ENCODE results near the gene AHNAK. TPM values are rescaled to one million over a fixed set of nuclear protein-coding genes. Genes with fewer than 3 reads are reported as not detected.
A peak's percentile ranks its signal among the peaks of the same experiment; 100 is the strongest.

The AHNAK gene
- total RNA-seq, 4 donors from 2014 or later: 227 to 400 (median 288) TPM

GRCh38 chr11:62580959-62581715 is 34.5 kb upstream of the AHNAK start:
- DNase-seq: no peak
- no peak for TF ChIP-seq CTCF (IDR thresholded peaks at IDR 0.05)
- no peak for TF ChIP-seq POLR2A (IDR thresholded peaks at IDR 0.05)
- H3K36me3 ChIP-seq: peaks cover 27 to 37% of the 10 kb centered on the region in 2 donors

GRCh38 chr11:62579252-62579651 is 32.6 kb upstream of the AHNAK start:
- H3K9me3 ChIP-seq: no peaks in the 10 kb centered on the region
- TF ChIP-seq CTCF (IDR thresholded peaks at IDR 0.05) (no peak), POLR2A (IDR thresholded peaks at IDR 0.05) (no peak)
- H3K36me3 ChIP-seq: peaks cover 24 to 29% of the 10 kb centered on the region in 2 donors
- no peaks in the 10 kb centered on the region for H3K27me3 ChIP-seq
- H3K4me1 ChIP-seq: peaks cover 5 to 19% of the 10 kb centered on the region in 2 donors
- no peak for DNase-seq
- 91 to 93% methylated on average over 2 of the region's 2 CpGs for WGBS, 2 donors
- no peak overlapping the region for H3K4me3 ChIP-seq (replicated peaks in 1 of 3)
- intact Hi-C loops (cut with DNase I): no loop called here
- H3K27ac ChIP-seq: no peak overlapping the region

More at GRCh38 chr11:62580959-62581715, 34.5 kb upstream of the AHNAK start:
- Histone ChIP-seq H3K4me3 (replicated peaks in 1 of 3) (no peak overlapping the region), H3K27ac (no peak overlapping the region), H3K27me3 (no peaks in the 10 kb centered on the region), H3K9me3 (no peaks in the 10 kb centered on the region), H3K4me1 (peaks cover 0 to 4% of the 10 kb centered on the region in 2 donors)
- 94% methylated on average over 16 to 18 of the region's 18 CpGs for WGBS, 2 donors
- intact Hi-C loops (cut with DNase I): no loop called here

- Histone ChIP-seq H3K4me1 (peaks cover 5 to 19% of the 10 kb centered on the region in 2 donors), H3K36me3 (peaks cover 24 to 29% of the 10 kb centered on the region in 2 donors), H3K9me3 (no peaks in the 10 kb centered on the region), H3K27me3 (no peaks in the 10 kb centered on the region), H3K4me3 (replicated peaks in 1 of 3) (no peak overlapping the region), H3K27ac (peak overlapping the region in 1 of 3 donors; percentile 73)
- WGBS, 2 donors: 96 to 97% methylated on average over 11 of the region's 11 CpGs
- TF ChIP-seq CTCF (IDR thresholded peaks at IDR 0.05) (no peak), POLR2A (IDR thresholded peaks at IDR 0.05) (no peak)
- intact Hi-C loops (cut with DNase I): no loop called here
- no peak for DNase-seq
Measured at GRCh38 chr11:62578541-62578940, 31.9 kb upstream of the AHNAK start.

GRCh38 chr11:62577046-62577714 is 30.6 kb upstream of the AHNAK start:
- TF ChIP-seq POLR2A (IDR thresholded peaks at IDR 0.05) (no peak), CTCF (IDR thresholded peaks at IDR 0.05) (no peak)
- intact Hi-C loops (cut with DNase I): no loop called here
- Histone ChIP-seq H3K4me3 (replicated peaks in 1 of 3) (no peak overlapping the region), H3K9me3 (no peaks in the 10 kb centered on the region), H3K4me1 (peaks cover 11 to 25% of the 10 kb centered on the region in 2 donors), H3K27me3 (no peaks in the 10 kb centered on the region), H3K27ac (peak overlapping the region; percentile 31 to 100 (median 94)), H3K36me3 (peaks cover 24 to 29% of the 10 kb centered on the region in 2 donors)
- no peak for DNase-seq
- 65 to 87% methylated on average over 6 to 10 of the region's 12 CpGs for WGBS, 2 donors

- intact Hi-C loops (cut with DNase I): no loop called here
- H3K36me3 ChIP-seq: peaks cover 22 to 29% of the 10 kb centered on the region in 2 donors
Measured at GRCh38 chr11:62575837-62576236, 29.2 kb upstream of the AHNAK start.

More at GRCh38 chr11:62575837-62576236, 29.2 kb upstream of the AHNAK start:
- Histone ChIP-seq H3K27me3 (no peaks in the 10 kb centered on the region), H3K4me3 (replicated peaks in 1 of 3) (no peak overlapping the region), H3K4me1 (peaks cover 11 to 29% of the 10 kb centered on the region in 2 donors), H3K9me3 (no peaks in the 10 kb centered on the region), H3K27ac (peak overlapping the region in 2 of 3 donors; percentile 94 to 100)
- WGBS, 2 donors: 79 to 88% methylated on average over 13 to 14 of the region's 14 CpGs
- DNase-seq: no peak
- TF ChIP-seq POLR2A (IDR thresholded peaks at IDR 0.05) (no peak), CTCF (IDR thresholded peaks at IDR 0.05) (no peak)

All from thyroid gland (tissue), 4 donors.